H9 (cell line): ENCODE results near the gene WNT4. TPM values are rescaled to one million over a fixed set of nuclear protein-coding genes. Genes with fewer than 3 reads are reported as not detected.

Experiments
- DNase-seq: peaks from one replicate; pipeline ENCODE4 v3.0.0-alpha.2; 2017
- H2AFZ ChIP-seq: one replicate; pipeline ENCODE4 v1.6.1; 2013; ENCODE audit warnings: mild to moderate bottlenecking, low read length, control low read depth, moderate library complexity
- H2AK5ac ChIP-seq: 2 replicates; pipeline ENCODE4 v1.6.1; 2013; ENCODE audit warnings: low read length, control low read depth, mixed read lengths; ENCODE audit not compliant: insufficient read length
- H2BK120ac ChIP-seq: one replicate; pipeline ENCODE4 v1.6.1; 2013; ENCODE audit warnings: low read depth, mild to moderate bottlenecking, low read length, control low read depth, inconsistent platforms; ENCODE audit not compliant: poor library complexity, severe bottlenecking
- H2BK12ac ChIP-seq: 2 replicates; pipeline ENCODE4 v1.6.1; 2013; ENCODE audit warnings: low read length, control low read depth, mixed read lengths, low read depth; ENCODE audit not compliant: insufficient read length
- H2BK15ac ChIP-seq: 2 replicates; pipeline ENCODE4 v1.6.1; 2013; ENCODE audit warnings: low read depth, low read length, control low read depth
- H2BK20ac ChIP-seq: one replicate; pipeline ENCODE4 v1.6.1; 2013; ENCODE audit warnings: low read depth, mild to moderate bottlenecking, low read length, control low read depth, inconsistent platforms; ENCODE audit not compliant: poor library complexity, severe bottlenecking
- H2BK5ac ChIP-seq: 2 replicates; pipeline ENCODE4 v1.6.1; 2013; ENCODE audit warnings: low read length, control low read depth, mixed read lengths; ENCODE audit not compliant: insufficient read length
- H3K14ac ChIP-seq: 2 replicates; pipeline ENCODE4 v1.6.1; 2013; ENCODE audit warnings: low read length, control low read depth; ENCODE audit not compliant: insufficient read depth
- H3K18ac ChIP-seq: 2 replicates; pipeline ENCODE4 v1.6.1; 2013; ENCODE audit warnings: low read depth, mild to moderate bottlenecking, mixed read lengths, low read length, control low read depth; ENCODE audit not compliant: insufficient read length
- H3K23ac ChIP-seq: 2 replicates; pipeline ENCODE4 v1.6.1; 2013; ENCODE audit warnings: low read length, control low read depth, mixed read lengths, low read depth; ENCODE audit not compliant: insufficient read length
- H3K23me2 ChIP-seq: 2 replicates; pipeline ENCODE4 v1.6.1; 2013; ENCODE audit warnings: low read depth, mild to moderate bottlenecking, mixed read lengths, low read length, control low read depth; ENCODE audit not compliant: insufficient read length, poor library complexity, severe bottlenecking
- H3K27ac ChIP-seq: 2 replicates; pipeline ENCODE4 v1.5.1; 2013; ENCODE audit warnings: low read length, control low read depth, mixed read lengths, low read depth; ENCODE audit not compliant: insufficient read length
- H3K27me3 ChIP-seq: 2 replicates; pipeline ENCODE4 v1.6.1; 2013; ENCODE audit warnings: low read length, control low read depth, inconsistent platforms; ENCODE audit not compliant: insufficient read depth
- H3K4ac ChIP-seq: 2 replicates; pipeline ENCODE4 v1.6.1; 2013; ENCODE audit warnings: low read depth, mild to moderate bottlenecking, control low read depth, inconsistent platforms, low read length, moderate library complexity
- H3K4me1 ChIP-seq: 2 replicates; pipeline ENCODE4 v1.6.1; 2013; ENCODE audit warnings: low read length, control low read depth, inconsistent platforms; ENCODE audit not compliant: insufficient read depth
- H3K4me2 ChIP-seq: 2 replicates; pipeline ENCODE4 v1.6.1; 2013; ENCODE audit warnings: low read length, control low read depth, mixed read lengths; ENCODE audit not compliant: insufficient read length, insufficient read depth
- H3K56ac ChIP-seq: 2 replicates; pipeline ENCODE4 v1.6.1; 2013; ENCODE audit warnings: low read depth, mild to moderate bottlenecking, mixed read lengths, low read length, control low read depth; ENCODE audit not compliant: insufficient read length
- H3K79me1 ChIP-seq: 2 replicates; pipeline ENCODE4 v1.6.1; 2013; ENCODE audit warnings: low read depth, mild to moderate bottlenecking, moderate library complexity, low read length, control low read depth, inconsistent platforms; ENCODE audit not compliant: insufficient read depth, poor library complexity, severe bottlenecking
- H3K79me2 ChIP-seq: 2 replicates; pipeline ENCODE4 v1.6.1; 2013; ENCODE audit warnings: low read length, control low read depth, inconsistent platforms; ENCODE audit not compliant: insufficient read depth
- H3K9ac ChIP-seq: 2 replicates; pipeline ENCODE4 v1.6.1; 2013; ENCODE audit warnings: low read length, control low read depth, mixed read lengths; ENCODE audit not compliant: insufficient read length; ENCODE audit errors: extremely low read depth
- H3K9me3 ChIP-seq: one replicate; pipeline ENCODE4 v1.6.1; 2013; ENCODE audit warnings: low read depth, low read length, inconsistent platforms; ENCODE audit not compliant: control insufficient read depth
- H3T11ph ChIP-seq: one replicate; pipeline ENCODE4 v1.6.1; 2013; ENCODE audit warnings: mild to moderate bottlenecking, low read length, control low read depth, inconsistent platforms
- H4K20me1 ChIP-seq: one replicate; pipeline ENCODE4 v1.6.1; 2013; ENCODE audit not compliant: control insufficient read depth, insufficient read length, insufficient read depth
- H4K5ac ChIP-seq: 2 replicates; pipeline ENCODE4 v1.6.1; 2013; ENCODE audit warnings: low read depth, mild to moderate bottlenecking, mixed read lengths, low read length, control low read depth; ENCODE audit not compliant: insufficient read length
- H4K8ac ChIP-seq: replicated peaks from 2 replicates; pipeline ENCODE4 v1.6.1; 2013; ENCODE audit warnings: low read length, control low read depth, mixed read lengths, low read depth; ENCODE audit not compliant: insufficient read length
- H4K91ac ChIP-seq: 2 replicates; pipeline ENCODE4 v1.6.1; 2013; ENCODE audit warnings: low read depth, mild to moderate bottlenecking, moderate library complexity, mixed read lengths, low read length, control low read depth; ENCODE audit not compliant: insufficient read length
- H3K27ac Mint-ChIP-seq, 3 experiments: 2 replicates in 2 of 3; 3 replicates in 1 of 3; pipeline ENCODE4 v1.8.0; 2020 to 2021; ENCODE audit warnings: mixed read lengths in 3 of 3, mild to moderate bottlenecking in 1 of 3, moderate library complexity in 1 of 3
- H3K27me3 Mint-ChIP-seq: 2 replicates; pipeline ENCODE4 v1.8.0; 2021; ENCODE audit warnings: low read depth, mild to moderate bottlenecking, moderate library complexity, mixed read lengths
- H3K36me3 Mint-ChIP-seq, 3 experiments: 2 replicates in 2 of 3; 3 replicates in 1 of 3; pipeline ENCODE4 v1.8.0; 2020 to 2021; ENCODE audit warnings: low read depth in 3 of 3, mixed read lengths in 3 of 3; ENCODE audit not compliant: insufficient read depth in 1 of 3
- H3K4me1 Mint-ChIP-seq, 2 experiments: 2 replicates each; pipeline ENCODE4 v1.8.0; 2020; ENCODE audit warnings: mixed read lengths in 2 of 2
- H3K4me3 Mint-ChIP-seq, 2 experiments: 2 replicates in 1 of 2; 3 replicates in 1 of 2; pipeline ENCODE4 v1.8.0; 2020 to 2021; ENCODE audit warnings: mild to moderate bottlenecking in 2 of 2, mixed read lengths in 2 of 2, moderate library complexity in 1 of 2
- H3K9me3 Mint-ChIP-seq, 2 experiments: 2 replicates in 1 of 2; 3 replicates in 1 of 2; pipeline ENCODE4 v1.8.0; 2020; ENCODE audit warnings: mild to moderate bottlenecking in 2 of 2, mixed read lengths in 2 of 2, moderate library complexity in 1 of 2
- WGBS: extraction: QIAGEN DNeasy Blood & Tissue Kit; methylation state at CpG from one replicate; pipeline ENCODE4 v1.1.7; 2013; ENCODE audit warnings: missing lambda C conversion rate, low lambda C conversion rate, mixed read lengths; ENCODE audit not compliant: insufficient read length; ENCODE audit errors: extremely low coverage; 5-methylcytosine and 5-hydroxymethylcytosine counted together
- total RNA-seq: library from RNA; stranded (reverse); gene quantifications from 2 replicates; pipeline ENCODE4 v1.2.1, GENCODE V29; 2021
- TF ChIP-seq, protein P1 (sequence below): fragments of 200-600 bp; sonication (generic); conservative IDR thresholded peaks from 3 replicates; pipeline ENCODE4 v1.8.0; 2021; ENCODE audit warnings: antibody characterized with exemption, mild to moderate bottlenecking

The WNT4 gene
- total RNA-seq, 1 experiment from 2014 or later, result 1.4 TPM

DNA sequence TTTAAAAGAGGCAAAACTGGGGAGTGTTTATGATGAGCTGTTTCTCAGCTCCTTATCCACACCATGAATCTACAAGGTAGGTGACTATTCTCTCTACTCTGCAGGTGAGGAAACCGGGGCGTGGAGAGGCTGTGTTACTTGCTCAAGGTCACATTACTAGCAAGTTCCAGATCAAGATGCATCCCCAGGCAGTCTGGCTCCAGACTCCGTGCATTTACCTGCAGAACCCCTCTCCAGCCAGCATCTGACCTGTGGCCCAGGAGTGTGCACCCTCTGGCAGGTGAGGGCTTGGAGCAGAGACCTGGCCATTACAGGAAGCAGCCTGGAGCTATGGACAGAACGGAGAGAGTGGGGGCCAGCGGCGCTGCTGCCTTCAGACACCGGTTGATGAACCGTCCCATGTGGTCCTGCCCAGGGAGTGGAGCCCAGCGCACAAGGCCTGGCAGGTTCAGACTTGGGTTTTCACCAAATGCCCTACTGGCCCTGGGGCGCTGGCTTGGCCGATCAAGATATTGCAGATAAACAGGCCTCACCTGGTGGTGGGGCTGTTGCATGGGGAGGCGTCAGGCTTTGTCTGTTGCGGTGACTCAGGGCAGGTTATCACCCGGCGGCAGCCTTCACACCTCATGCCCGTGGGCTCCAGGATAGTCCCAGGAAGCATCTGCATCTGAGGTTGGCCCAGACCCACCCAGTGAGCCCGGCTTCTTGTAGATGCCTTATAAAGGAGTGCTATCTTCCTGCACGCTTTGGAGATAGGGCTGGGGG lies 29.2 kb upstream of the WNT4 start:
- H3K4me1 ChIP-seq, result no peaks in the 10 kb centered on the region
- no peak overlapping the region for H4K5ac ChIP-seq
- H2BK5ac ChIP-seq, result no peak overlapping the region
- peaks cover 5% of the 10 kb centered on the region for H3K27me3 Mint-ChIP-seq
- H2AFZ ChIP-seq, result no peak overlapping the region
- TF ChIP-seq, protein P1, sequence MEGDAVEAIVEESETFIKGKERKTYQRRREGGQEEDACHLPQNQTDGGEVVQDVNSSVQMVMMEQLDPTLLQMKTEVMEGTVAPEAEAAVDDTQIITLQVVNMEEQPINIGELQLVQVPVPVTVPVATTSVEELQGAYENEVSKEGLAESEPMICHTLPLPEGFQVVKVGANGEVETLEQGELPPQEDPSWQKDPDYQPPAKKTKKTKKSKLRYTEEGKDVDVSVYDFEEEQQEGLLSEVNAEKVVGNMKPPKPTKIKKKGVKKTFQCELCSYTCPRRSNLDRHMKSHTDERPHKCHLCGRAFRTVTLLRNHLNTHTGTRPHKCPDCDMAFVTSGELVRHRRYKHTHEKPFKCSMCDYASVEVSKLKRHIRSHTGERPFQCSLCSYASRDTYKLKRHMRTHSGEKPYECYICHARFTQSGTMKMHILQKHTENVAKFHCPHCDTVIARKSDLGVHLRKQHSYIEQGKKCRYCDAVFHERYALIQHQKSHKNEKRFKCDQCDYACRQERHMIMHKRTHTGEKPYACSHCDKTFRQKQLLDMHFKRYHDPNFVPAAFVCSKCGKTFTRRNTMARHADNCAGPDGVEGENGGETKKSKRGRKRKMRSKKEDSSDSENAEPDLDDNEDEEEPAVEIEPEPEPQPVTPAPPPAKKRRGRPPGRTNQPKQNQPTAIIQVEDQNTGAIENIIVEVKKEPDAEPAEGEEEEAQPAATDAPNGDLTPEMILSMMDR, result peak; percentile 47; the same call in 2 of the 3 replicates
- H3K79me2 ChIP-seq, result no peaks in the 10 kb centered on the region
- no peak overlapping the region for H2BK20ac ChIP-seq
- H3T11ph ChIP-seq, result no peak overlapping the region
- no peaks in the 10 kb centered on the region for H3K9me3 Mint-ChIP-seq
- H2AK5ac ChIP-seq, result no peak overlapping the region
- H2BK120ac ChIP-seq, result no peak overlapping the region
- H3K4me2 ChIP-seq, result no peak overlapping the region
- no peak overlapping the region for H3K56ac ChIP-seq
- H4K91ac ChIP-seq, result no peak overlapping the region
- H4K20me1 ChIP-seq, result no peaks in the 10 kb centered on the region
- H3K27ac ChIP-seq, result no peak overlapping the region
- no peak overlapping the region for H3K9ac ChIP-seq
- peaks cover 4 to 11% of the 10 kb centered on the region in 2 experiments; a peak in 2 of 4 replicates for H3K4me1 Mint-ChIP-seq
- no peak overlapping the region for H3K4me3 Mint-ChIP-seq
- no peak overlapping the region for H4K8ac ChIP-seq
- H3K4ac ChIP-seq, result no peak overlapping the region
- no peaks in the 10 kb centered on the region for H3K36me3 Mint-ChIP-seq
- no peak overlapping the region for H2BK12ac ChIP-seq
- DNase-seq, result peak; percentile 57
- no peak overlapping the region for H3K18ac ChIP-seq
- H3K23ac ChIP-seq, result no peak overlapping the region
- H3K27ac Mint-ChIP-seq, result no peak overlapping the region
- WGBS, result no CpG with 5 or more reads among the region's 18 CpGs
- H3K27me3 ChIP-seq, result no peaks in the 10 kb centered on the region
- H3K9me3 ChIP-seq, result no peaks in the 10 kb centered on the region
- no peaks in the 10 kb centered on the region for H3K79me1 ChIP-seq
- no peaks in the 10 kb centered on the region for H3K23me2 ChIP-seq
- no peak overlapping the region for H2BK15ac ChIP-seq
- no peak overlapping the region for H3K14ac ChIP-seq
